T-helper 1 cell treated with Interleukin-12 subunit alpha and Interleukin-12 subunit beta and Interleukin-4 antibody, amounts not matched to agents 30 μg/mL and 1 μg/mL, for 36 hours (primary cell): ENCODE results near the gene MCTP2.

Experiments used
- H3K27ac Mint-ChIP-seq: one replicate; pipeline ENCODE4 v1.8.0; 2021; ENCODE audit warnings: mild to moderate bottlenecking, mixed read lengths
- H3K27me3 Mint-ChIP-seq: one replicate; pipeline ENCODE4 v1.8.0; 2021; ENCODE audit warnings: low read depth, mixed read lengths
- H3K36me3 Mint-ChIP-seq: one replicate; pipeline ENCODE4 v1.8.0; 2021; ENCODE audit warnings: low read depth, mixed read lengths
- H3K4me1 Mint-ChIP-seq: one replicate; pipeline ENCODE4 v1.8.0; 2021; ENCODE audit warnings: low read depth, mixed read lengths
- H3K4me3 Mint-ChIP-seq: one replicate; pipeline ENCODE4 v1.8.0; 2021; ENCODE audit warnings: mild to moderate bottlenecking, moderate library complexity, mixed read lengths
- H3K9me3 Mint-ChIP-seq: one replicate; pipeline ENCODE4 v1.8.0; 2021; ENCODE audit warnings: mixed read lengths

The MCTP2 gene, protein sequence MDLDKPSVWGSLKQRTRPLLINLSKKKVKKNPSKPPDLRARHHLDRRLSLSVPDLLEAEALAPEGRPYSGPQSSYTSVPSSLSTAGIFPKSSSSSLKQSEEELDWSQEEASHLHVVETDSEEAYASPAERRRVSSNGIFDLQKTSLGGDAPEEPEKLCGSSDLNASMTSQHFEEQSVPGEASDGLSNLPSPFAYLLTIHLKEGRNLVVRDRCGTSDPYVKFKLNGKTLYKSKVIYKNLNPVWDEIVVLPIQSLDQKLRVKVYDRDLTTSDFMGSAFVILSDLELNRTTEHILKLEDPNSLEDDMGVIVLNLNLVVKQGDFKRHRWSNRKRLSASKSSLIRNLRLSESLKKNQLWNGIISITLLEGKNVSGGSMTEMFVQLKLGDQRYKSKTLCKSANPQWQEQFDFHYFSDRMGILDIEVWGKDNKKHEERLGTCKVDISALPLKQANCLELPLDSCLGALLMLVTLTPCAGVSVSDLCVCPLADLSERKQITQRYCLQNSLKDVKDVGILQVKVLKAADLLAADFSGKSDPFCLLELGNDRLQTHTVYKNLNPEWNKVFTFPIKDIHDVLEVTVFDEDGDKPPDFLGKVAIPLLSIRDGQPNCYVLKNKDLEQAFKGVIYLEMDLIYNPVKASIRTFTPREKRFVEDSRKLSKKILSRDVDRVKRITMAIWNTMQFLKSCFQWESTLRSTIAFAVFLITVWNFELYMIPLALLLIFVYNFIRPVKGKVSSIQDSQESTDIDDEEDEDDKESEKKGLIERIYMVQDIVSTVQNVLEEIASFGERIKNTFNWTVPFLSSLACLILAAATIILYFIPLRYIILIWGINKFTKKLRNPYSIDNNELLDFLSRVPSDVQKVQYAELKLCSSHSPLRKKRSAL

GRCh38 chr15:94230883-94231722 lies at the start of gene MCTP2:
TSS of gene MCTP2 (plus strand) at chr15:94231561. CDS start at chr15:94298266, 66,705 bp downstream.
- H3K27ac Mint-ChIP-seq = peak within 1 kb of the TSS; percentile 91
- H3K4me1 Mint-ChIP-seq = peaks cover 63% of the 10 kb centered on the region
- H3K4me3 Mint-ChIP-seq = peak within 1 kb of the TSS; percentile 87
- no peaks in the 10 kb centered on the region for H3K27me3 Mint-ChIP-seq
- no peaks in the 10 kb centered on the region for H3K9me3 Mint-ChIP-seq
- H3K36me3 Mint-ChIP-seq = peaks cover 14% of the 10 kb centered on the region

GRCh38 chr15:94182883-94183282 lies 48.5 kb upstream of the MCTP2 start:
- H3K4me1 Mint-ChIP-seq = peaks cover 11% of the 10 kb centered on the region

GRCh38 chr15:94185547-94186236 lies 45.7 kb upstream of the MCTP2 start:
- Mint-ChIP-seq H3K27ac (no peak overlapping the region), H3K4me3 (no peak overlapping the region), H3K4me1 (peaks cover 15% of the 10 kb centered on the region), H3K27me3 (peaks cover 33% of the 10 kb centered on the region), H3K9me3 (peaks cover 7% of the 10 kb centered on the region), H3K36me3 (peaks cover 8% of the 10 kb centered on the region)

More at GRCh38 chr15:94182883-94183282, 48.5 kb upstream of the MCTP2 start:
- H3K4me3 Mint-ChIP-seq = no peak overlapping the region
- H3K9me3 Mint-ChIP-seq = peaks cover 12% of the 10 kb centered on the region
- H3K27me3 Mint-ChIP-seq = peaks cover 9% of the 10 kb centered on the region
- H3K36me3 Mint-ChIP-seq = peaks cover 4% of the 10 kb centered on the region
- H3K27ac Mint-ChIP-seq = no peak overlapping the region

DNA sequence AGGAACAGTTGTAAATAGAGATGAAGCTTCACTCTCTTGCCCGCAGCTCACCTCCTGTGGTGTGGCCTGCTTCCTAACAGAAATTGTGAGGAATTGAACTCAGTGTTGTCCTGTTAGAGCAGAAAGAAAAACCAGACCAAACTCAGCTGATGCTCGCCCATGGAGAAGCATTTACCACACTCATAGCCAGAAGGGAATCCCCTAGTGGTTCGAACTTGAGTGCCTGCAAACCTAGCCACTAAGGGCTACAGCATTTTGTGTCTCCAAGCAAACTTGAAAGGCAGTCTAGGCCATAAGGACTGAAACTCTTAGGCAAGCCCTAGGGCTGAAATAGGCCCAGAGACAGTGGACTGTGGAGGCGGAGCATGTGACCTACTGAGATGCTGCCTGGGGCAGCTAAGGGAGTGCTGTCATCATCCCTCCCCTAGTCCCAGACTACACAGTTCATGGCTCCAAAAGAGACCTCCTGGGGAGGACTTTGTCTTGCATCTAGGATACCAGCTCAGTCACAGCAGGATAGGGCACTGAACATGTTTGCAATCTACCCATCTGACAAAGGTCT lies 44.5 kb upstream of the MCTP2 start:
- H3K4me3 Mint-ChIP-seq = no peak overlapping the region
- peaks cover 9% of the 10 kb centered on the region for H3K36me3 Mint-ChIP-seq
- H3K9me3 Mint-ChIP-seq = peaks cover 7% of the 10 kb centered on the region
- H3K4me1 Mint-ChIP-seq = peaks cover 16% of the 10 kb centered on the region
- H3K27me3 Mint-ChIP-seq = peaks cover 38% of the 10 kb centered on the region
- H3K27ac Mint-ChIP-seq = no peak overlapping the region

GRCh38 chr15:94193906-94194305 lies 37.5 kb upstream of the MCTP2 start:
- no peak overlapping the region for H3K27ac Mint-ChIP-seq
- H3K27me3 Mint-ChIP-seq = peaks cover 22% of the 10 kb centered on the region
- peaks cover 8% of the 10 kb centered on the region for H3K36me3 Mint-ChIP-seq
- H3K4me3 Mint-ChIP-seq = no peak overlapping the region
- no peaks in the 10 kb centered on the region for H3K9me3 Mint-ChIP-seq
- H3K4me1 Mint-ChIP-seq = peaks cover 4% of the 10 kb centered on the region

DNA sequence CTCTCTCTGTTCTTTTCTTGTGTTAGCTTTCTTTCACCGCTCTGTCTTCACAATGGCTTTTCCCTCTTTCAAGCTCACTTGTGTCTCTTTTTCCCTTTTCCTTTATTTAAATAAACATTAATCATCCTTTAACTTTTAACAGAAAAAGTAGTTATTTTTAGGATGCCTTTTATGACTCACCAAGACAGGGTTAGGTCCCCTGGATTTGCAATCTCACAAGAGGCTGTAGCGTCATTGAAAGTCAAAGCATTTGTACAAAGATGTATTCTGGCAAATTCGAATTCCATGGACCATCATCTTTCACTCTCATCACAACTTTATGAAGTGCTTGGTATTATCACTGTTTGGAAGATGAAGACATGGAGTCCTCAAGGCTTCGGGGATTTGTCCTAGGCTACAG lies 34.8 kb upstream of the MCTP2 start:
- H3K9me3 Mint-ChIP-seq = no peaks in the 10 kb centered on the region
- H3K27ac Mint-ChIP-seq = no peak overlapping the region
- H3K4me1 Mint-ChIP-seq = no peaks in the 10 kb centered on the region
- H3K36me3 Mint-ChIP-seq = peaks cover 4% of the 10 kb centered on the region
- H3K4me3 Mint-ChIP-seq = no peak overlapping the region
- H3K27me3 Mint-ChIP-seq = peaks cover 4% of the 10 kb centered on the region

DNA sequence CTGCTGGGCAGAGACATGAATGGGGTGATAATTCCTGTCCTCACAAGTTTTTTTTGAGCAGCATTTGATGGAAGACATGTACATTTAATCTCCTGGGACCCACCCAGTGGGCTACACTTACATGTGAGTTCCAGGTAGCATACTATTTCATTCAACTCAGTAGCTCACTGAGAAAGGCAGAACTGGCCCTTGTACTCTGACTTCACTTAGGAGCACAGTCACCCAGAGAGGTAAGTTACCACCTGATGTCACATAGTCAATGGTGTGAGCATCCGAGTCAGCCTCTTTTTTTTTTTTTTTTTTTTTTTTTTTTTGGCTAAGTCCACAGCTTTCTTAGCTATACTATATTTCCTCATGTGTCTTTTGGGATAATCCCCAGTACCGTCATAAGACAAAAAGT lies 32.7 kb upstream of the MCTP2 start:
- Mint-ChIP-seq H3K27me3 (no peaks in the 10 kb centered on the region), H3K4me1 (peaks cover 5% of the 10 kb centered on the region), H3K36me3 (peaks cover 3% of the 10 kb centered on the region), H3K4me3 (no peak overlapping the region), H3K9me3 (no peaks in the 10 kb centered on the region), H3K27ac (no peak overlapping the region)

DNA sequence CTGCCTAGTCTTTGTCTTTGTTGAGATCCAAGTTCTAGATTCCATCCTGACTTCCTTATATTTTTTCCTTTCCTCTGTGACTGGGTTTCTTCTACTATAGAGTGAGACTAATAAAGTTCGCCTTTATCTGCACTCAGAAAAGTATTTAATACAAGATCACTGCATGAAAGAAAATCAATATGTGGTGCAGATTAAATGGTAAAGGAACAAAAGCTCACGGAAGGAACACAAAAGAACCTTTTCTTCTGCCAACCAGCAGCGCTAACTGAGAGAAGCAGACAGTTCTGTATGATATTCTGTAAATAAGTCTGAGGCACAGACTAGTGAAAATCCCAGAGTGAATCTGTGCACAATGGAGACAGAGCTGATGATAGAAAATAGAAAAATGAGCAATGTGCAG lies 31.6 kb upstream of the MCTP2 start:
- H3K9me3 Mint-ChIP-seq = no peaks in the 10 kb centered on the region
- H3K4me1 Mint-ChIP-seq = peaks cover 7% of the 10 kb centered on the region
- no peak overlapping the region for H3K27ac Mint-ChIP-seq
- peaks cover 3% of the 10 kb centered on the region for H3K36me3 Mint-ChIP-seq
- H3K27me3 Mint-ChIP-seq = no peaks in the 10 kb centered on the region
- H3K4me3 Mint-ChIP-seq = no peak overlapping the region

DNA sequence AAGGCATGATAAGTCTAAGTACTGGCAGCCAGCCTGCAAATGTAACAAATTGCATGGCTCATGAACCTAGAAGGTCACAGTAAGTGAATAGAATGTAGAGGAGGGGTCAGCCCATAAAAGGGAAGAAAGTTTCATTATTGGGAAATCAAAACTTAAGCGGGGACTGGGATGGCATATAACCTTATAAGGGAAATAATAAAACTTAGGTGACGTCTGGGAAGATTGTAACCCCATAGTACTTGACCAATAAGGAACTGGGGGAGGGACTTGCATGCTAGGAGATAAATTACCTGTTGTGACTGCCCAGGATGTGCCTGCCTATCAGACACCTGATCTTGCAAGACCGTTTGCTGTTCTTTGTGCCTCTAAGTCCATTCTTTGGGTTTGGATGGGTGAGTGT lies 28.1 kb upstream of the MCTP2 start:
- peaks cover under 1% of the 10 kb centered on the region for H3K36me3 Mint-ChIP-seq
- H3K27ac Mint-ChIP-seq = no peak overlapping the region
- no peaks in the 10 kb centered on the region for H3K27me3 Mint-ChIP-seq
- peaks cover 29% of the 10 kb centered on the region for H3K4me1 Mint-ChIP-seq
- no peak overlapping the region for H3K4me3 Mint-ChIP-seq
- no peaks in the 10 kb centered on the region for H3K9me3 Mint-ChIP-seq

GRCh38 chr15:94205366-94205765 lies 26.0 kb upstream of the MCTP2 start:
- H3K27me3 Mint-ChIP-seq = no peaks in the 10 kb centered on the region
- H3K27ac Mint-ChIP-seq = peak overlapping the region; percentile 97
- H3K4me3 Mint-ChIP-seq = peak overlapping the region; percentile 74
- H3K4me1 Mint-ChIP-seq = peaks cover 30% of the 10 kb centered on the region
- peaks cover 4% of the 10 kb centered on the region for H3K9me3 Mint-ChIP-seq
- H3K36me3 Mint-ChIP-seq = peaks cover 4% of the 10 kb centered on the region

GRCh38 chr15:94206463-94207167 lies 24.7 kb upstream of the MCTP2 start:
- Mint-ChIP-seq H3K27me3 (no peaks in the 10 kb centered on the region), H3K4me3 (peak overlapping the region; percentile 65), H3K27ac (peak overlapping the region; percentile 97), H3K9me3 (peaks cover 8% of the 10 kb centered on the region), H3K36me3 (peaks cover 4% of the 10 kb centered on the region), H3K4me1 (peaks cover 30% of the 10 kb centered on the region)

GRCh38 chr15:94212291-94212690 lies 19.1 kb upstream of the MCTP2 start:
- Mint-ChIP-seq H3K9me3 (peaks cover 41% of the 10 kb centered on the region), H3K36me3 (peaks cover 15% of the 10 kb centered on the region), H3K4me3 (no peak overlapping the region), H3K4me1 (peaks cover 22% of the 10 kb centered on the region), H3K27ac (no peak overlapping the region), H3K27me3 (peaks cover 11% of the 10 kb centered on the region)

- peaks cover 8% of the 10 kb centered on the region for H3K9me3 Mint-ChIP-seq
- H3K36me3 Mint-ChIP-seq = peaks cover 8% of the 10 kb centered on the region
- no peak overlapping the region for H3K4me3 Mint-ChIP-seq
- H3K27ac Mint-ChIP-seq = no peak overlapping the region
- peaks cover 35% of the 10 kb centered on the region for H3K4me1 Mint-ChIP-seq
- peaks cover 8% of the 10 kb centered on the region for H3K27me3 Mint-ChIP-seq
Measured at GRCh38 chr15:94225616-94226015, 5.7 kb upstream of the MCTP2 start.
